NCI-H187 (cell line): ENCODE results near the gene LUC7L.

Experiments
- DNase-seq, 2 experiments: peaks; one replicate each; lab custom pipeline; 2025; lab: John Stamatoyannopoulos, UW

LUC7L gene

GRCh38 chr16:140175-140857, 88.9 kb downstream of the LUC7L start:
- DNase-seq, result no peak
